Nephron progenitor cell (in vitro differentiated cells): ENCODE measurements around the gene FCN2.
A peak's percentile ranks its signal among the peaks of the same experiment; 100 is the strongest.

Experiments
- DNase-seq: peaks from one replicate; pipeline ENCODE4 v3.0.0; 2021
- H3K27ac Mint-ChIP-seq: 2 replicates; pipeline ENCODE4 v1.8.0; 2021; ENCODE audit warnings: mild to moderate bottlenecking, moderate library complexity, mixed read lengths
- H3K27me3 Mint-ChIP-seq: 2 replicates; pipeline ENCODE4 v1.8.0; 2021; ENCODE audit warnings: mild to moderate bottlenecking, low read depth, mixed read lengths; ENCODE audit not compliant: poor library complexity
- H3K36me3 Mint-ChIP-seq: 2 replicates; pipeline ENCODE4 v1.8.0; 2021; ENCODE audit warnings: low read depth, mixed read lengths
- H3K4me1 Mint-ChIP-seq: 2 replicates; pipeline ENCODE4 v1.8.0; 2021; ENCODE audit warnings: mixed read lengths
- H3K4me3 Mint-ChIP-seq: 2 replicates; pipeline ENCODE4 v1.8.0; 2021; ENCODE audit warnings: mild to moderate bottlenecking, moderate library complexity, mixed read lengths
- H3K9me3 Mint-ChIP-seq: 2 replicates; pipeline ENCODE4 v1.8.0; 2021; ENCODE audit warnings: mild to moderate bottlenecking, moderate library complexity, mixed read lengths
- TF ChIP-seq, protein P1 (sequence below): fragments of 200-600 bp; sonication (generic); IDR thresholded peaks from 2 replicates; pipeline ENCODE4 v1.5.0; 2021; ENCODE audit warnings: antibody characterized with exemption

The FCN2 gene

GRCh38 chr9:134880484-134881312 lies at the start of gene FCN2:
FCN2 (plus strand) TSS chr9:134880810; CDS start chr9:134880822, 12 bp downstream.
- Mint-ChIP-seq H3K9me3 (no peaks in the 10 kb centered on the region), H3K36me3 (no peaks in the 10 kb centered on the region), H3K27ac (no peak within 1 kb of the TSS), H3K4me1 (peaks cover 3% of the 10 kb centered on the region), H3K4me3 (no peak within 1 kb of the TSS), H3K27me3 (peaks cover 12% of the 10 kb centered on the region)
- TF ChIP-seq, protein P1, sequence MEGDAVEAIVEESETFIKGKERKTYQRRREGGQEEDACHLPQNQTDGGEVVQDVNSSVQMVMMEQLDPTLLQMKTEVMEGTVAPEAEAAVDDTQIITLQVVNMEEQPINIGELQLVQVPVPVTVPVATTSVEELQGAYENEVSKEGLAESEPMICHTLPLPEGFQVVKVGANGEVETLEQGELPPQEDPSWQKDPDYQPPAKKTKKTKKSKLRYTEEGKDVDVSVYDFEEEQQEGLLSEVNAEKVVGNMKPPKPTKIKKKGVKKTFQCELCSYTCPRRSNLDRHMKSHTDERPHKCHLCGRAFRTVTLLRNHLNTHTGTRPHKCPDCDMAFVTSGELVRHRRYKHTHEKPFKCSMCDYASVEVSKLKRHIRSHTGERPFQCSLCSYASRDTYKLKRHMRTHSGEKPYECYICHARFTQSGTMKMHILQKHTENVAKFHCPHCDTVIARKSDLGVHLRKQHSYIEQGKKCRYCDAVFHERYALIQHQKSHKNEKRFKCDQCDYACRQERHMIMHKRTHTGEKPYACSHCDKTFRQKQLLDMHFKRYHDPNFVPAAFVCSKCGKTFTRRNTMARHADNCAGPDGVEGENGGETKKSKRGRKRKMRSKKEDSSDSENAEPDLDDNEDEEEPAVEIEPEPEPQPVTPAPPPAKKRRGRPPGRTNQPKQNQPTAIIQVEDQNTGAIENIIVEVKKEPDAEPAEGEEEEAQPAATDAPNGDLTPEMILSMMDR = no peak
- DNase-seq = no peak

- no peak overlapping the region for H3K4me3 Mint-ChIP-seq
- DNase-seq = no peak
- H3K4me1 Mint-ChIP-seq = peaks cover 15% of the 10 kb centered on the region
- H3K27ac Mint-ChIP-seq = no peak overlapping the region
- no peaks in the 10 kb centered on the region for H3K9me3 Mint-ChIP-seq
- no peaks in the 10 kb centered on the region for H3K27me3 Mint-ChIP-seq
- TF ChIP-seq, protein P1 = no peak
- peaks cover 3% of the 10 kb centered on the region for H3K36me3 Mint-ChIP-seq
Observed at GRCh38 chr9:134830926-134831720, 49.5 kb upstream of the FCN2 start.

GRCh38 chr9:134832471-134832870 lies 48.1 kb upstream of the FCN2 start:
- Mint-ChIP-seq H3K4me3 (no peak overlapping the region), H3K36me3 (no peaks in the 10 kb centered on the region), H3K27me3 (no peaks in the 10 kb centered on the region), H3K4me1 (peaks cover 2% of the 10 kb centered on the region), H3K27ac (no peak overlapping the region), H3K9me3 (no peaks in the 10 kb centered on the region)
- TF ChIP-seq, protein P1 = no peak
- DNase-seq = no peak

- H3K4me3 Mint-ChIP-seq = no peak overlapping the region
- DNase-seq = no peak
- H3K27me3 Mint-ChIP-seq = no peaks in the 10 kb centered on the region
- peaks cover 5% of the 10 kb centered on the region for H3K36me3 Mint-ChIP-seq
- H3K4me1 Mint-ChIP-seq = peaks cover 1% of the 10 kb centered on the region
- H3K9me3 Mint-ChIP-seq = no peaks in the 10 kb centered on the region
- peak overlapping the region; percentile 59 for H3K27ac Mint-ChIP-seq
- TF ChIP-seq, protein P1 = no peak
Observed at GRCh38 chr9:134833294-134833880, 47.2 kb upstream of the FCN2 start.

DNA sequence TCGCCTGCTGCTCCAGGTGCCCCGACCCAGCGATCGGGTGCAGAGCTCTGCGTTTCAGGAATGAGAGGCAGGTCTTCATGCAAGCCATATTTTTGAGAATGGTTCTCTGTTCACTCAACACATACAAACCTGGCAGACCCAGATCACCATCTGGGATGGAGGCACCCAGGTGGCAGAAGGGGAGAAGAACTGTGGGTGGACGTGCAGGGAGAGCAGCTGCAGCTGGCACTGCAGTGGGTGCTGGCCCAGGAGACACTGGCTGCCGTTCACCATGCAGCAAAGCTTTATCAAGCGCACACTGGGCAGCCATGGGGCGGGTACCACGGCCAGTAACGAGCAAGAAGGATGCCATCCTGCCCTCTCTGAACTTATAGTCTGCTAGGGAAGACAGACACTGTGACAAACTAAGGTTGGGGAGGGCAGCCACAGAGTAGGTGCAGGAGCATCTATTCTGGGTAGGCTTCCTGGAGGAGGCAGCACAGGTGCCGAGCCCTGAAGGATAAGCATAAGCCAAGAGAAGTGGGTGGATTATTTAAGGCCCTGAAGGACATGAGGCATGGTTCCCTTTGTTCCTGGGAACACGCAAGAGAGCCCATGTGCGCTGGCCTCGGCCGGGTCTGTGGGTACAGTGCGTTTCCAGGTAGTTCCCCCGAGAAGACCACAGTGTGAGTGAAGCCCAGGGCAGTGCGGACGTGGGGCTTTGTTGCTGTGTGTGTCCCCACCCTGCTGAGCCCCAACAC lies 46.2 kb upstream of the FCN2 start:
- no peak for DNase-seq
- Mint-ChIP-seq H3K4me1 (peaks cover 4% of the 10 kb centered on the region), H3K27ac (no peak overlapping the region), H3K36me3 (peaks cover 5% of the 10 kb centered on the region), H3K4me3 (no peak overlapping the region), H3K9me3 (no peaks in the 10 kb centered on the region), H3K27me3 (no peaks in the 10 kb centered on the region)
- TF ChIP-seq, protein P1 = no peak
